Aorta (tissue), 5 donors: ENCODE measurements around the gene TBC1D13. TPM values are rescaled to one million over a fixed set of nuclear protein-coding genes. Genes with fewer than 3 reads are reported as not detected.
A peak's percentile ranks its signal among the peaks of the same experiment; 100 is the strongest.
"Not testable (repeated sequence)": the region's sequence is repeated elsewhere in the genome, so short reads cannot be mapped to it uniquely, and the experiment has no call there.

ENCODE experiments used
- ATAC-seq: fragments of 200-7000 bp; cut with Tn5 transposase; one replicate; pipeline ENCODE4 v1.9.1; 2022; ENCODE audit warnings: moderate library complexity; ENCODE audit not compliant: low FRiP score
- DNase-seq, 2 donors: peaks; one replicate each; pipeline ENCODE4 v3.0.0-alpha.2; 2020
- H3K27ac ChIP-seq, 2 donors: one replicate each; pipeline ENCODE4 v1.5.1; 2013; ENCODE audit warnings: low read length in 2 of 2, mild to moderate bottlenecking in 2 of 2, moderate library complexity in 2 of 2, control low read depth in 1 of 2, inconsistent platforms in 1 of 2, low read depth in 1 of 2
- H3K27me3 ChIP-seq, 2 donors: one replicate each; pipeline ENCODE4 v1.6.1; 2013; ENCODE audit warnings: control low read depth in 1 of 2, low read length in 1 of 2, mild to moderate bottlenecking in 1 of 2, moderate library complexity in 1 of 2; ENCODE audit not compliant: insufficient read depth in 2 of 2, control insufficient read depth in 1 of 2
- H3K36me3 ChIP-seq, 2 donors: one replicate each; pipeline ENCODE4 v1.6.1; 2013; ENCODE audit warnings: control low read depth in 1 of 2, low read length in 1 of 2, mild to moderate bottlenecking in 1 of 2; ENCODE audit not compliant: insufficient read depth in 2 of 2, control insufficient read depth in 1 of 2
- H3K4me1 ChIP-seq, 2 donors: one replicate each; pipeline ENCODE4 v1.6.1; 2013; ENCODE audit warnings: low read length in 2 of 2, control low read depth in 1 of 2, mild to moderate bottlenecking in 1 of 2, moderate library complexity in 1 of 2; ENCODE audit not compliant: insufficient read depth in 2 of 2, control insufficient read depth in 1 of 2
- H3K4me3 ChIP-seq, 2 donors: one replicate each; pipeline ENCODE4 v1.5.1; 2013; ENCODE audit warnings: low read length in 2 of 2, control low read depth in 1 of 2, mild to moderate bottlenecking in 1 of 2
- H3K9me3 ChIP-seq: one replicate; pipeline ENCODE4 v1.6.1; 2013; ENCODE audit warnings: mild to moderate bottlenecking, low read length; ENCODE audit not compliant: control insufficient read depth
- WGBS, 2 donors: extraction: QIAGEN DNeasy Blood & Tissue Kit; methylation state at CpG; one replicate each; pipeline ENCODE4 v1.1.7; 2013; 5-methylcytosine and 5-hydroxymethylcytosine counted together
- intact Hi-C, 2 donors: fragments of 100-400 bp; cut with DNase I; formaldehyde crosslinking; loops; one replicate each; pipeline versions ENCODE4 v1.14.2 to v1.15.0; 2022
- polyA plus RNA-seq, 2 donors: library from polyadenylated mRNA; stranded (reverse); fragments of 200-250 nt; gene quantifications; one replicate each; pipeline ENCODE4 v1.2.3, GENCODE V29; 2013
- total RNA-seq, 2 donors: library from RNA; stranded (reverse); fragmentation: NEBNext Ultra II Directional; extraction: Animal tissue kit (Norgen Biotek cat#: 25700); gene quantifications; one replicate each; pipeline ENCODE4 v1.2.1, GENCODE V29; 2021
- donor health status: healthy with polysubstance abuse.
- donor health status: Bipolar disorder and iron deficiency.
- donor health status: DM: no; HTN: no; CAD: no.
- donor health status: DM: no; HTN: no; CAD: no.
- donor health status: DM: yes; HTN: yes; CAD: no.

The TBC1D13 gene
- total and polyA plus RNA-seq, 4 donors, result 9.0 to 27.7 (median 22.6) TPM

GRCh38 chr9:128833696-128834095 lies 46.6 kb downstream of the TBC1D13 start:
- Histone ChIP-seq H3K4me3 (no peak overlapping the region), H3K36me3 (no peaks in the 10 kb centered on the region), H3K4me1 (no peaks in the 10 kb centered on the region), H3K9me3 (no peaks in the 10 kb centered on the region), H3K27ac (no peak overlapping the region), H3K27me3 (no peaks in the 10 kb centered on the region)
- peak in 1 of 2 donors; percentile 28 for DNase-seq
- intact Hi-C loops, result no loop called here
- ATAC-seq, result no peak
- 91 to 95% methylated on average over 10 of the region's 10 CpGs for WGBS, 2 donors

- no peak overlapping the region for H3K4me3 ChIP-seq
- no peaks in the 10 kb centered on the region for H3K4me1 ChIP-seq
- no peaks in the 10 kb centered on the region for H3K9me3 ChIP-seq
- peak in 1 of 2 donors; percentile 33 for DNase-seq
- H3K27ac ChIP-seq, result no peak overlapping the region
- intact Hi-C loops, result no loop called here
- WGBS, 2 donors, result 91 to 94% methylated on average over 28 of the region's 28 CpGs
- H3K36me3 ChIP-seq, result no peaks in the 10 kb centered on the region
- ATAC-seq, result no peak
- no peaks in the 10 kb centered on the region for H3K27me3 ChIP-seq
Observed at GRCh38 chr9:128835246-128836210, 48.5 kb downstream of the TBC1D13 start.

GRCh38 chr9:128836509-128837145 lies 49.6 kb downstream of the TBC1D13 start:
- Histone ChIP-seq H3K4me3 (no peak overlapping the region), H3K4me1 (no peaks in the 10 kb centered on the region), H3K27ac (no peak overlapping the region), H3K36me3 (no peaks in the 10 kb centered on the region), H3K27me3 (no peaks in the 10 kb centered on the region), H3K9me3 (no peaks in the 10 kb centered on the region)
- intact Hi-C loops, result no loop called here
- DNase-seq (peak in 1 of 2 donors; percentile 29), ATAC-seq (no peak)
- WGBS, 2 donors, result 89 to 93% methylated on average over 14 of the region's 14 CpGs

- Histone ChIP-seq H3K4me1 (no peaks in the 10 kb centered on the region), H3K36me3 (no peaks in the 10 kb centered on the region)
- WGBS, 2 donors, result 75 to 78% methylated on average over 3 of the region's 3 CpGs
Observed at GRCh38 chr9:128838338-128838737, 51.3 kb downstream of the TBC1D13 start.

GRCh38 chr9:128840524-128840923 lies 53.5 kb downstream of the TBC1D13 start:
- Histone ChIP-seq H3K4me3 (no peak overlapping the region), H3K36me3 (no peaks in the 10 kb centered on the region), H3K9me3 (no peaks in the 10 kb centered on the region), H3K27ac (no peak overlapping the region), H3K27me3 (no peaks in the 10 kb centered on the region), H3K4me1 (no peaks in the 10 kb centered on the region)
- 96 to 98% methylated on average over 1 of the region's 1 CpG for WGBS, 2 donors
- intact Hi-C loops, result no loop called here
- no peak for ATAC-seq
- DNase-seq, result no peak

More at GRCh38 chr9:128838338-128838737, 51.3 kb downstream of the TBC1D13 start:
- ATAC-seq (no peak), DNase-seq (no peak)
- no peaks in the 10 kb centered on the region for H3K27me3 ChIP-seq
- intact Hi-C loops, result no loop called here
- no peak overlapping the region for H3K4me3 ChIP-seq
- H3K27ac ChIP-seq, result no peak overlapping the region
- no peaks in the 10 kb centered on the region for H3K9me3 ChIP-seq

GRCh38 chr9:128841694-128842492 lies 54.8 kb downstream of the TBC1D13 start:
- WGBS, 2 donors, result 87 to 89% methylated on average over 12 of the region's 12 CpGs
- Histone ChIP-seq H3K36me3 (no peaks in the 10 kb centered on the region), H3K27me3 (no peaks in the 10 kb centered on the region), H3K4me1 (no peaks in the 10 kb centered on the region), H3K9me3 (no peaks in the 10 kb centered on the region), H3K4me3 (no peak overlapping the region), H3K27ac (no peak overlapping the region)
- intact Hi-C loops, result no loop called here
- DNase-seq, result no peak
- ATAC-seq, result no peak

- H3K4me3 ChIP-seq, H3K27me3 ChIP-seq, H3K27ac ChIP-seq, intact Hi-C loops, H3K9me3 ChIP-seq, H3K4me1 ChIP-seq, H3K36me3 ChIP-seq, DNase-seq, ATAC-seq: not testable (repeated sequence)
- WGBS, 2 donors, result 95 to 99% methylated on average over 7 of the region's 7 CpGs
Observed at GRCh38 chr9:128843171-128843570, 56.1 kb downstream of the TBC1D13 start.

- Histone ChIP-seq H3K36me3 (no peaks in the 10 kb centered on the region), H3K4me3 (no peak overlapping the region), H3K4me1 (no peaks in the 10 kb centered on the region), H3K27me3 (no peaks in the 10 kb centered on the region), H3K27ac (no peak overlapping the region), H3K9me3 (no peaks in the 10 kb centered on the region)
- intact Hi-C loops, result no loop called here
- ATAC-seq, result no peak
- 75 to 76% methylated on average over 13 of the region's 13 CpGs for WGBS, 2 donors
- no peak for DNase-seq
Observed at GRCh38 chr9:128845186-128845931, 58.3 kb downstream of the TBC1D13 start.
